Thyroid gland (tissue), 4 donors: ENCODE data around the gene MLLT1.

ENCODE experiments used
- POLR2A ChIP-seq, 2 donors: fragments of 450-650 bp; IDR thresholded peaks; one replicate each; pipeline ENCODE4 v1.6.1; 2017; ENCODE audit warnings: antibody characterized with exemption in 2 of 2, mild to moderate bottlenecking in 2 of 2, moderate library complexity in 1 of 2
- TF ChIP-seq, protein P1 (sequence below), 6 experiments: fragments of 200-600 bp in 3 of 6; fragments of 450-650 bp in 3 of 6; sonication (generic) in 3 of 6; IDR thresholded peaks; one replicate each; pipeline ENCODE4 v1.5.1; 2016 to 2019; ENCODE audit warnings: antibody characterized with exemption in 6 of 6, mild to moderate bottlenecking in 2 of 6, inconsistent platforms in 1 of 6, moderate library complexity in 1 of 6

GRCh38 chr19:6213266-6213595, 66.5 kb downstream of the MLLT1 start:
- TF ChIP-seq, protein P1, sequence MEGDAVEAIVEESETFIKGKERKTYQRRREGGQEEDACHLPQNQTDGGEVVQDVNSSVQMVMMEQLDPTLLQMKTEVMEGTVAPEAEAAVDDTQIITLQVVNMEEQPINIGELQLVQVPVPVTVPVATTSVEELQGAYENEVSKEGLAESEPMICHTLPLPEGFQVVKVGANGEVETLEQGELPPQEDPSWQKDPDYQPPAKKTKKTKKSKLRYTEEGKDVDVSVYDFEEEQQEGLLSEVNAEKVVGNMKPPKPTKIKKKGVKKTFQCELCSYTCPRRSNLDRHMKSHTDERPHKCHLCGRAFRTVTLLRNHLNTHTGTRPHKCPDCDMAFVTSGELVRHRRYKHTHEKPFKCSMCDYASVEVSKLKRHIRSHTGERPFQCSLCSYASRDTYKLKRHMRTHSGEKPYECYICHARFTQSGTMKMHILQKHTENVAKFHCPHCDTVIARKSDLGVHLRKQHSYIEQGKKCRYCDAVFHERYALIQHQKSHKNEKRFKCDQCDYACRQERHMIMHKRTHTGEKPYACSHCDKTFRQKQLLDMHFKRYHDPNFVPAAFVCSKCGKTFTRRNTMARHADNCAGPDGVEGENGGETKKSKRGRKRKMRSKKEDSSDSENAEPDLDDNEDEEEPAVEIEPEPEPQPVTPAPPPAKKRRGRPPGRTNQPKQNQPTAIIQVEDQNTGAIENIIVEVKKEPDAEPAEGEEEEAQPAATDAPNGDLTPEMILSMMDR (IDR thresholded peaks at IDR 0.05): no peak
- no peak for TF ChIP-seq POLR2A (IDR thresholded peaks at IDR 0.05)
